H54 (cell line): ENCODE data around the gene TPH2.

Experiments
- DNase-seq: peaks from one replicate; pipeline ENCODE4 v3.0.0; 2011; ENCODE audit warnings: low spot score, mixed read lengths; ENCODE audit not compliant: insufficient read length
- FAIRE-seq: peaks from 3 replicates; lab custom pipeline; 2011; peaks lifted over from hg19 to GRCh38; lab: Jason Lieb, UNC
- POLR2A ChIP-seq: IDR thresholded peaks from 2 replicates; pipeline ENCODE4 v1.6.1; 2011; ENCODE audit warnings: low read depth, mild to moderate bottlenecking, low read length

TPH2 gene

GRCh38 chr12:72033991-72034390, 95.3 kb downstream of the TPH2 start:
- FAIRE-seq (no peak), DNase-seq (no peak)
- TF ChIP-seq POLR2A = no peak

DNA sequence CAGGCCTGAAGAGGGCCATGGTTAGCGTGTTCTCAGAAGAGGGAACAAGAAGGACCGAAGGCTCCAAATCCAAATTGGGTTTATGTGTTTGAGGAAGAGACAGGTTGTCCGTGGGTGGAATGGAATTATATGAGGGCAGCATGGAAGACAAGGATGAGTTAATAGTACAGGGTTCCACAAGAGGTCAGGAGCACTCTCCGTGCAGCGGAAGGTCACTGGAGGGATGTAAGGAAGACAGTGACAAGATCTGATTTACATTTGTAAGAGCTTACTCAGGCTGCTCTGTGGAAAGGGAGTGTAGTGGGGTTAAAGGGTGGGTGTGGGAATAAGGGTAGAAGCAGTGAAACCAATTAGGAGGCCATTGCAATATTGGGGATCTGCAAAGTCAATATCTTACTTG, 97.0 kb downstream of the TPH2 start:
- DNase-seq (no peak), FAIRE-seq (no peak)
- no peak for TF ChIP-seq POLR2A

DNA sequence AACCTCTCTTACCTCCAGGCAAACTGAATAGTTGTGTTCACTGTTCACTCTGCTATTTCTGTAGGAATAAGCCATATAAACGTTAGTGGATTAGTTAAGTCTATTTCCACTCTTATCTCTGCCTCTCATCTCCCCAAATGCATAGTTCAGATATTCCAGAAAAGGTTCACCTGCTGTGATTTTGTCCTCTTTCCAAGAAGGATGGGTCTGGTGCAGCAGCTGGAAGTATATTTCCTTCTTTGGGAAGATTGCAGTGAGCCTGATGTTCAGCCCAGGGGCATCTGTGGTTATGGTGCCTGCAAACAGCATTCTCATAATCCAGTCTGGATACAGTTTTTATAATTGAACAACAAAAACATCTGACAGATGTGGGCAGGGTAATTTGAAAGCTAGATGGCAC, 97.7 kb downstream of the TPH2 start:
- no peak for TF ChIP-seq POLR2A
- FAIRE-seq (no peak), DNase-seq (no peak)

GRCh38 chr12:72037006-72037795, 98.6 kb downstream of the TPH2 start:
- DNase-seq (no peak), FAIRE-seq (no peak)
- TF ChIP-seq POLR2A = no peak

DNA sequence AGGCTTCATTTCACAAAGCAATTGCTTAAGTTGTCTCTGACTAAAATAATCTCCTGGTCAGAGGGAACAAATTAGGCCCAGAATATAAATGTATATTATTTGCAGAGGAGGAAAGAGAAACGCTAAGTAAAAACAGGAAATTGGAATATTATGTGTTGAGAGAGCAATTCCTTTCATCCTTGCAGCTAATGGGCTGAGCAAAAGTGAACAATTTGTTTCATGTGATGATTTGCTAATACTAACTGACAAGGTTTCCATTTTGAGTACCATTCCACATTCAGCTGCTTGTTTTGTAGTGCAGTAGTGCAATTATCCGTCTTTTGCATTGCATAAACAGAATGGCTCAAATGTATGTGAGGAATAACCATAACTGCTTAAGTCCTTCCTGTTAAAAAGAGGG, 103.2 kb downstream of the TPH2 start:
- no peak for DNase-seq
- FAIRE-seq = no peak
- no peak for TF ChIP-seq POLR2A

DNA sequence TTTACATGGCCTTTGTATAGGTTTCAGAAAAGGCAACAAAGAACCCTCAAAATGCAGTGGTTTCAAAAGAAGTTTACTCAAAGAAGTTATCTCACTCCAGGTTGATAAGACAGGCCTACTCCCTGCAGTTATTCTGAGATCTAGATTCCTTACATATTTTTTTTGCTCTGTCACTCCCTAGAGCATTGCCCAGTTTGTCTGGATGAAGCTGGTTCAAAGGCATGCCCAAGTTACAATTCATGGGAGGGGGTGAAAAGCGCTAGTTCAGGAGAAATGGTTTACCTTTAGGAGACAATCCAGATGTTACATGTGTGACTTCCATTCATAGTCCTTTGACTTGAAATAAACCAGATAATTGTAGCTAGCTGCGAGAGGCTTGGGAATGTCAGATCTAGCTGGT, 115.0 kb downstream of the TPH2 start:
- FAIRE-seq (no peak), DNase-seq (no peak)
- no peak for TF ChIP-seq POLR2A

DNA sequence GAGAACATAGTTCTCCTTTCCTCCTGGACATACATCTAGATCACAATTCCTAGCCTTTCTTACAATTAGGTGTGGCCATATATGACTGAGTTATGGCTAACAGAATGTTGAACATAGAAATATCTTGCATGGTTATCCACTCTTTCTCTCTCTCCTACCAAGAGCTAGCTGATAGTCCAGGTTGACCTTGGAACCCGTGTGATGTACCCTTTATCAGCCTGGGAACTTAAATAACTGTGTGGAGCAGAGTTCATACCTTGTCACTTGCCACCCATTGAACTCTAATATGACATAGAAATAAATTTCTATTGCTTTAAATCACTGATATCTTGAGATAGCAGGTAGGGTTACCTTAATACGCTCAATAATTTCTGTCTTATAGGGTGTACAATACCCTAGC, 115.9 kb downstream of the TPH2 start:
- FAIRE-seq (no peak), DNase-seq (no peak)
- TF ChIP-seq POLR2A = no peak

DNA sequence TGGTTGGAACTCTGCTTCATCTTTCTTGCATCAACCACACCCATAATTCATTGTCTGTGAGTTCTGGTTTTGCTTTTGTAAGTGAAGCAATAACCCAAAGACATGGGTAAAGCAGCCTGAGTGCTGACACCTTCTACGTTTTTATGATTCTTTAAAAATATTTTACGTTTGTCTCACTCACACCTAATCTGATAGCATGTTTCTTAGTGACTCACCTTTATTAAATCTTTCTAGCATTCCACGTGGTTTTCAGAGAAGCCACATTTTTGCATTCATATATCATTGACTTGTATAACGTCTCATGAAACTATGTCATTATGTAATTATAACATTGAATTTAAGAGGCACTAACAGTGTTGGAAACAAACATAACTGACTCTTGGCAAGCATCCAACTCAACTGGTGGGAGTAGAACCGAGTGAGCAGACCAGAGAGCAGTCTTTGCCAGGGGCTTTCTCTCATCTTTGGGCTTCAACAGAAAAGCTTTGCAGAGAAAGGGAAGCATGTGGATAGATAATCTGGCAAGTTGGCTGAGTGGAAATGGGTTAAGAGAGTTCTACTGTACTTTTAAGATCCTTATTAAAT, 118.8 kb downstream of the TPH2 start:
- FAIRE-seq = no peak
- no peak for DNase-seq
- no peak for TF ChIP-seq POLR2A

DNA sequence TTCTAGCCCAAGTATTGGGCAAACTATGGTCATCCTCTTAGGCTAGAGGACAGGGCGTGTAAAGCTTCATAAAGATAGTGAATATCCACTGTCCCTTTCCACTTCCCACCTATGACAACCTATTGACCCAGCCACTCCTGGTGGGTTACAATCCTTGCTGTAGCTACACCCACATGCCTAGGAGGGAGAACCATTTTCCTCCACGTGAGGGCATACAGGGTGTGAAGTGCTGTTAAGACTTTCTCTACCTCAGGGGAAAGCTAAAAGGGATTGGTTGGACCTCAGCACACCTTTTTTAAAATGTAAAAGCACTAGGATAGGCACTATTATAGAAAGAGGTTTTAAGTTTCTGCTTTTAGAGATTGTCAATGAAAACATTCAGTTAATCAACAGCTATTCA, 124.4 kb downstream of the TPH2 start:
- DNase-seq (no peak), FAIRE-seq (no peak)
- no peak for TF ChIP-seq POLR2A

- FAIRE-seq = no peak
- DNase-seq = no peak
- TF ChIP-seq POLR2A = no peak
These were observed 132.4 kb downstream of the TPH2 start for GRCh38 chr12:72071030-72071429.

GRCh38 chr12:72072592-72073212, 134.1 kb downstream of the TPH2 start:
- no peak for FAIRE-seq
- TF ChIP-seq POLR2A = no peak
- DNase-seq = no peak

DNA sequence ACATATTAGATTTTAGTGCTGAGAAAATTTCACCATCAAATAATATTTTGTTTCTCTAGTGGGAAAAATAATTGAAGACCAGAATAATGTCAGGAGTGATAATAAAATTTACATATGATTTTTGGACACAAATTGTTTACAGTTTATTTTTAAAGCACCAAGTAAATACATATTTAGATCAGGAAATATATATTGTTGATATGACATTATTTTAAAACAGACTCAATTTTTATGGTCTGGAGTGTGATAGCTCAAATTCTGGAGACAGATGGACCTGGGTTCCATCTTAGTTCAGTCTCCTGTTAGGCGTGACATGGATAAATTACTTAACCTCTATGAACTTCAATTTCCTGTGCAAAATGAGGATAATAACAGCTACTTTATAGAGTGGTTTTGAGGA, 135.4 kb downstream of the TPH2 start:
- no peak for DNase-seq
- FAIRE-seq = no peak
- no peak for TF ChIP-seq POLR2A

- FAIRE-seq (no peak), DNase-seq (no peak)
- TF ChIP-seq POLR2A = no peak
These were observed 136.3 kb downstream of the TPH2 start for GRCh38 chr12:72074956-72075355.

- TF ChIP-seq POLR2A = no peak
- DNase-seq (no peak), FAIRE-seq (no peak)
These were observed 136.8 kb downstream of the TPH2 start for GRCh38 chr12:72075401-72075800.
